VCaP (cell line): Measurements from ENCODE around the gene ETFBKMT.

Experiments
- H3K27ac ChIP-seq: fragments of 450-650 bp; 2 replicates; pipeline ENCODE4 v1.5.1; 2017
- TF ChIP-seq, protein P1 (sequence below): fragments of 450-650 bp; conservative IDR thresholded peaks from 2 replicates; pipeline ENCODE4 v1.5.1; 2017; ENCODE audit warnings: mild to moderate bottlenecking, moderate library complexity

ETFBKMT gene

DNA sequence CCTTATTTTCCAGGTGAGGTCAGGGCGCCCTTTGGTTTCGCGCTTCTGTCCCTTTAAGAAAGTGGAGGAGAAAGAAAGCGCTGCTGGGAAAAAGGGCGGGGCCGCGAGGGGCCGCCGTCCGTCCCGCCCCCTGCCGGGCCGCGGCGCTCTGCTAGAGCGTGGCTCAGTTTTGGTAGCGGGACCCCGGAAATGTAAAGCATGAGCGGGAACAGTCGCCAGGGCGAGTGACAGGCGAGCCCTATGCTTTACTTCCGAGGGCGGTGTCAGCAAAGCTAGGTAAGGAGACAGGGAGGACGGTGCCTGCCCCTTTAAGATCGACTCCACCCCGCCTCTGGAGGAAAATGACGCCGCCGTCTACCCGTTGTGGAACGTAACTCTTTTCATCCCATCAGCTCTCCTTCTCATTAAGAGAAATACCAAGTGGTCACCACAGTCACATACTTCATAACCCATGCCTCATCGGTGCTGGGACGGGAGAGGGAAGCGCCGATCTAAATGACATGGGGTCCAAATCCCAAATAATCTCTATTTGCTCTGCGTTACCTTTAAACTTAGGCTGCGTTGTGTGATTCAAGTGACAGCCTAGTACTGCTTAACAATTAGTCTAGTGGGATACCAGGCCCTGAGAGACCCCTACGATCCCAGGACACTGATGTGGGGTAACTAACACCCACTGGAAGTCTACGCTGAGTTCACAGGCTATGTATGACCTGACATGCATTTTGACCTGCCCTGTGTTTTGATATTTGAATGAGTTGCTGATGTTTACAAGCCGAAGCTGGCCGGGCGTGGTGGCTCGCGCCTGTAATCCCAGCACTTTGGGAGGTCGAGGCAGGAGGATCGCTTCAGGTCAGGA lies at the start of gene ETFBKMT:
ETFBKMT (plus strand) TSS at position 602 of the 856 bp plus-strand sequence. CDS start 2,266 bp downstream, outside the sequence.
- peak within 1 kb of the TSS; percentile 87 for H3K27ac ChIP-seq
- TF ChIP-seq, protein P1, sequence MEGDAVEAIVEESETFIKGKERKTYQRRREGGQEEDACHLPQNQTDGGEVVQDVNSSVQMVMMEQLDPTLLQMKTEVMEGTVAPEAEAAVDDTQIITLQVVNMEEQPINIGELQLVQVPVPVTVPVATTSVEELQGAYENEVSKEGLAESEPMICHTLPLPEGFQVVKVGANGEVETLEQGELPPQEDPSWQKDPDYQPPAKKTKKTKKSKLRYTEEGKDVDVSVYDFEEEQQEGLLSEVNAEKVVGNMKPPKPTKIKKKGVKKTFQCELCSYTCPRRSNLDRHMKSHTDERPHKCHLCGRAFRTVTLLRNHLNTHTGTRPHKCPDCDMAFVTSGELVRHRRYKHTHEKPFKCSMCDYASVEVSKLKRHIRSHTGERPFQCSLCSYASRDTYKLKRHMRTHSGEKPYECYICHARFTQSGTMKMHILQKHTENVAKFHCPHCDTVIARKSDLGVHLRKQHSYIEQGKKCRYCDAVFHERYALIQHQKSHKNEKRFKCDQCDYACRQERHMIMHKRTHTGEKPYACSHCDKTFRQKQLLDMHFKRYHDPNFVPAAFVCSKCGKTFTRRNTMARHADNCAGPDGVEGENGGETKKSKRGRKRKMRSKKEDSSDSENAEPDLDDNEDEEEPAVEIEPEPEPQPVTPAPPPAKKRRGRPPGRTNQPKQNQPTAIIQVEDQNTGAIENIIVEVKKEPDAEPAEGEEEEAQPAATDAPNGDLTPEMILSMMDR = peak; percentile 57

- no peak overlapping the region for H3K27ac ChIP-seq
- TF ChIP-seq, protein P1 = no peak
These were observed 46.7 kb upstream of the ETFBKMT start for GRCh38 chr12:31612819-31613218.

- H3K27ac ChIP-seq = no peak overlapping the region
- TF ChIP-seq, protein P1 = no peak
These were observed 41.1 kb upstream of the ETFBKMT start for GRCh38 chr12:31618228-31619025.

GRCh38 chr12:31620311-31620710 lies 39.2 kb upstream of the ETFBKMT start:
- TF ChIP-seq, protein P1 = no peak
- no peak overlapping the region for H3K27ac ChIP-seq

DNA sequence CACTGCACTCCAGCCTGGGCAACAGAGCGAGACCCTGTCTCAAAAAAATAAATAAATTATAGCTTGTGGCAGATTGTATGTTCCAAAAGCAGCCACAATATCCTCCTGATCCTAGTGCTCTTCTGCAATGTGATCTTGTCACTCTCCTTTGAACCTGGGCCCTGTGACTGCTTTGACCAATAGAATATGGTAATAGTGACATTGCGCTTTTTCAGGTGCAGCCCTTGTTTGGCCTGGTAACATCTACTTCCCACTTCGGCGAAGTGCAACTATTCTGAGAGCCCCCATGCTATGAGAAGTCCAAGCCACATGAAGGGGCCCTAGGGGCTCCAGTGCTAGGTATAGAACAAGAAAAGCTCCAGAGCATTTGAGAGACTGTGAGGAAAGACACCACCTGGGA lies 37.5 kb upstream of the ETFBKMT start:
- TF ChIP-seq, protein P1 = no peak
- H3K27ac ChIP-seq = no peak overlapping the region

GRCh38 chr12:31626270-31626995 lies 33.1 kb upstream of the ETFBKMT start:
- TF ChIP-seq, protein P1 = no peak
- H3K27ac ChIP-seq = no peak overlapping the region
